Neuronal stem cell (in vitro differentiated cells): ENCODE results near the gene DLGAP4.
A peak's percentile ranks its signal among the peaks of the same experiment; 100 is the strongest.

Source experiments
- DNase-seq: peaks from one replicate; pipeline ENCODE4 v3.0.0-alpha.2; 2013; ENCODE audit warnings: low spot score
- H2AFZ ChIP-seq: one replicate; pipeline ENCODE4 v1.6.1; 2013; ENCODE audit warnings: mild to moderate bottlenecking, low read length, inconsistent platforms
- H2AK5ac ChIP-seq: 2 replicates; pipeline ENCODE4 v1.6.1; 2013; ENCODE audit warnings: low read depth, mild to moderate bottlenecking, inconsistent platforms, low read length, moderate library complexity, mixed read lengths
- H2BK120ac ChIP-seq: 2 replicates; pipeline ENCODE4 v1.6.1; 2013; ENCODE audit warnings: low read depth, mild to moderate bottlenecking, inconsistent platforms, low read length, moderate library complexity, mixed read lengths
- H2BK12ac ChIP-seq: one replicate; pipeline ENCODE4 v1.6.1; 2013; ENCODE audit warnings: low read length, inconsistent platforms
- H2BK15ac ChIP-seq: 2 replicates; pipeline ENCODE4 v1.6.1; 2013; ENCODE audit warnings: mild to moderate bottlenecking, low read length, inconsistent platforms, mixed read lengths
- H2BK5ac ChIP-seq: one replicate; pipeline ENCODE4 v1.6.1; 2013; ENCODE audit warnings: inconsistent platforms, mild to moderate bottlenecking, low read length, moderate library complexity
- H3K14ac ChIP-seq: one replicate; pipeline ENCODE4 v1.6.1; 2013; ENCODE audit warnings: low read length, inconsistent platforms
- H3K18ac ChIP-seq: 2 replicates; pipeline ENCODE4 v1.6.1; 2013; ENCODE audit warnings: low read length, inconsistent platforms
- H3K23ac ChIP-seq: 2 replicates; pipeline ENCODE4 v1.6.1; 2013; ENCODE audit warnings: low read depth, mild to moderate bottlenecking, mixed read lengths, low read length, inconsistent platforms; ENCODE audit not compliant: poor library complexity
- H3K27ac ChIP-seq: replicated peaks from 3 replicates; pipeline ENCODE4 v1.5.1; 2013; ENCODE audit warnings: low read length, inconsistent platforms
- H3K27me3 ChIP-seq, 3 experiments: 2 replicates each; pipeline ENCODE4 v1.6.1; 2013; ENCODE audit warnings: low read length in 3 of 3, mild to moderate bottlenecking in 2 of 3, inconsistent platforms in 1 of 3, low read depth in 1 of 3, mixed read lengths in 1 of 3, moderate library complexity in 1 of 3; ENCODE audit not compliant: control insufficient read depth in 3 of 3, insufficient read depth in 3 of 3
- H3K36me3 ChIP-seq, 2 donors: replicated peaks in 1 of 2; 2 replicates each; pipeline ENCODE4 v1.6.1; 2013; ENCODE audit warnings: low read length in 2 of 2; ENCODE audit not compliant: control insufficient read depth in 2 of 2, insufficient read depth in 2 of 2
- H3K4ac ChIP-seq: 2 replicates; pipeline ENCODE4 v1.6.1; 2013; ENCODE audit warnings: inconsistent platforms, mild to moderate bottlenecking, low read length, moderate library complexity
- H3K4me1 ChIP-seq, 2 donors: 1 replicate in 1 of 2; 2 replicates in 1 of 2; pipeline ENCODE4 v1.6.1; 2013; ENCODE audit warnings: low read length in 2 of 2, low read depth in 1 of 2; ENCODE audit not compliant: control insufficient read depth in 2 of 2, insufficient read depth in 1 of 2
- H3K4me2 ChIP-seq: one replicate; pipeline ENCODE4 v1.6.1; 2013; ENCODE audit warnings: mild to moderate bottlenecking, low read length, inconsistent platforms; ENCODE audit not compliant: insufficient read depth, poor library complexity, severe bottlenecking
- H3K4me3 ChIP-seq, 2 donors: 2 replicates each; pipeline ENCODE4 v1.5.1; 2013; ENCODE audit warnings: low read length in 2 of 2, mild to moderate bottlenecking in 2 of 2, inconsistent platforms in 1 of 2, moderate library complexity in 1 of 2
- H3K79me1 ChIP-seq: one replicate; pipeline ENCODE4 v1.6.1; 2013; ENCODE audit warnings: low read depth, mild to moderate bottlenecking, inconsistent platforms, low read length, moderate library complexity
- H3K9ac ChIP-seq: one replicate; pipeline ENCODE4 v1.6.1; 2013; ENCODE audit warnings: mild to moderate bottlenecking, low read depth, low read length, inconsistent platforms; ENCODE audit not compliant: poor library complexity
- H3K9me3 ChIP-seq, 2 donors: replicated peaks in 1 of 2; 2 replicates each; pipeline versions ENCODE3 to v1.6.1; 2013; ENCODE audit warnings: low read length in 2 of 2, mild to moderate bottlenecking in 2 of 2, inconsistent platforms in 1 of 2, low read depth in 1 of 2, mixed read lengths in 1 of 2, moderate library complexity in 1 of 2; ENCODE audit not compliant: control insufficient read depth in 2 of 2, insufficient read depth in 1 of 2
- H4K8ac ChIP-seq: one replicate; pipeline ENCODE4 v1.6.1; 2013; ENCODE audit warnings: low read depth, mild to moderate bottlenecking, inconsistent platforms, low read length, moderate library complexity
- H4K91ac ChIP-seq: one replicate; pipeline ENCODE4 v1.6.1; 2013; ENCODE audit warnings: low read length, low read depth, mild to moderate bottlenecking, inconsistent platforms; ENCODE audit not compliant: poor library complexity
- WGBS, 2 donors: extraction: QIAGEN DNeasy Blood & Tissue Kit; methylation state at CpG; one replicate each; pipeline ENCODE4 v1.1.7; 2013; ENCODE audit warnings: missing lambda C conversion rate in 2 of 2, mixed read lengths in 1 of 2; ENCODE audit not compliant: insufficient read length in 2 of 2, insufficient replicate concordance in 1 of 2; ENCODE audit errors: extremely low coverage in 2 of 2; 5-methylcytosine and 5-hydroxymethylcytosine counted together

Gene DLGAP4

DNA sequence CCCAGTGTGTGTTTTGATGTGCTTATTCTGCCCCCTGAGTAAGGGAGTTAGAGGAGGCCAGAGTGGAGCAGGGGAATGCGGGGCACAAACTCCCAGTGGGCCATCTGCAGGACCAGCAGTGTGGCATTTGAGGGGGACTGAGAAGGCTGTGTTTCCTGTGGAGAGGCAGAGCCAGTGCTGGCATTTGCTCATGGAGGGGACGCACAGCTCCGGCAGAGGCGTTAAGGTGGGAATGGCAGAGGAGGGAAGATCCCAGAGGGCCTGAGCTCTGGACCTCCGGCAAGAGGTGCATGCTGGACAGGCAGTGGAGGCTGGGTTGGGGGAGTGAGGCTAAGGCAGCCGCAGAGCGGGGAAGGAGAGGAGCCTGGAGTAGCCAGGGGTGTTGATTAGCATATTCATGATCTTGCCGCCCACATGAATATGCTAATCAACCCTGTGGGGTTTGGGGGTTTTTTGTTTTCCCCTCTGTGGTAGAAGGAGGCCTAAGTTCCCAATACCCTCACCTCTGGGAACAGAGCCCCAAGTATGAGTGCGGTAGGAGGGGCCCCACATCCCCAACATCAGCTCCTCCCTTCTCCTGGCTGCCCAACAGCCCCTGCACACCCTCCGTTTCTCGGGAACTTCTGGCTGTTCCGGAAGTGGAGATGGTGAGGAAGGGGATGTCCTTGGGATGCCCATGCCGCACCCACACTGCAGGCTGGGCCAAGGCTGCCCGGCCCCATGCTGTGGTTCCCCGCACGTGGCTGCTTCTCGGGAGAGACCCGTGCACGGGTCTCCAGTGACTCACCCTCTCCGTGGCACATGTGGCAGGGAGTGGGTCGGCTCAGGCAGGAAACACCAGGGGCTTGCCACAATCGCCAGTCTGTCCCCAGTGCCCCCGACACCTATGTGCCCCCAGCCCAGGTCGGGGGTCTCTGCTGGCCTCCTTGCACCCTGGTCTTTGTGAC, 33.8 kb downstream of the DLGAP4 start:
- no peak overlapping the region for H2BK12ac ChIP-seq
- H2AK5ac ChIP-seq, result no peak overlapping the region
- H4K91ac ChIP-seq, result no peak overlapping the region
- peaks cover 4% of the 10 kb centered on the region for H3K79me1 ChIP-seq
- H3K4me3 ChIP-seq, result no peak overlapping the region
- H3K9ac ChIP-seq, result peak overlapping the region; percentile 72
- peaks cover 0 to 36% (median 0%) of the 10 kb centered on the region in 3 experiments for H3K27me3 ChIP-seq
- H3K14ac ChIP-seq, result no peak overlapping the region
- no peak overlapping the region for H3K18ac ChIP-seq
- H3K23ac ChIP-seq, result no peak overlapping the region
- no peaks in the 10 kb centered on the region for H3K36me3 ChIP-seq
- no peak overlapping the region for H3K4me2 ChIP-seq
- no peak for DNase-seq
- H3K4me1 ChIP-seq, result peaks cover 0 to 1% of the 10 kb centered on the region in 2 donors
- WGBS, 2 donors, result no CpG with 5 or more reads among the region's 24 CpGs
- no peak overlapping the region for H2BK120ac ChIP-seq
- H2BK15ac ChIP-seq, result no peak overlapping the region
- no peaks in the 10 kb centered on the region for H3K9me3 ChIP-seq
- H2BK5ac ChIP-seq, result no peak overlapping the region
- no peak overlapping the region for H3K27ac ChIP-seq
- H4K8ac ChIP-seq, result no peak overlapping the region
- peak overlapping the region; percentile 40 for H2AFZ ChIP-seq
- no peak overlapping the region for H3K4ac ChIP-seq

DNA sequence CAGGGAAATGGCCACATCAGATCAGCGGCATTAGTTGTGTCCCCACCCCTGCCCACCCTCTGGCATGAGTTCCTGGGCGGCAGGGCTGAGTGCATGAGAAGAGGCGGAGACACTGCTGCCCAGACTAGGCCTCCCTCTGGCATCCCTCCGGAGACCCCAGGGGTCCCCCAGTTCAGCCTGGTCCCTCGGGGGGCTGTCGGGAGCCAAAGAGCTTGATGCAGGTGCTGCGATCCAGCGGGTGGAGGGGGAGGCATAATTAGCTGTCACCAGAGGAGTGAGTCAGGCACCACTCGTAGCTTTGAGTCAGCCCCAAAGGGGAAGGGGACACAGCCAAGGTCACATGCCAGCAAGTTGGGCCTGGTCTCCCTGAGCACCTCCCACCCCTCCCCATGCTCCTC, 34.5 kb downstream of the DLGAP4 start:
- no peak overlapping the region for H3K4me3 ChIP-seq
- no peak overlapping the region for H3K4me2 ChIP-seq
- no peak overlapping the region for H4K8ac ChIP-seq
- no peaks in the 10 kb centered on the region for H3K9me3 ChIP-seq
- no peak overlapping the region for H4K91ac ChIP-seq
- no peak overlapping the region for H2BK12ac ChIP-seq
- H3K27ac ChIP-seq, result no peak overlapping the region
- no peak overlapping the region for H2AK5ac ChIP-seq
- DNase-seq, result no peak
- no peak overlapping the region for H2BK15ac ChIP-seq
- H3K4me1 ChIP-seq, result peaks cover 0 to 1% of the 10 kb centered on the region in 2 donors
- H3K79me1 ChIP-seq, result peaks cover 4% of the 10 kb centered on the region
- WGBS, 2 donors, result no CpG with 5 or more reads among the region's 9 CpGs
- H3K14ac ChIP-seq, result no peak overlapping the region
- H3K18ac ChIP-seq, result no peak overlapping the region
- H3K23ac ChIP-seq, result no peak overlapping the region
- no peak overlapping the region for H2BK5ac ChIP-seq
- no peak overlapping the region for H3K4ac ChIP-seq
- no peak overlapping the region for H2BK120ac ChIP-seq
- H3K27me3 ChIP-seq, result peaks cover 0 to 30% (median 0%) of the 10 kb centered on the region in 3 experiments
- no peaks in the 10 kb centered on the region for H3K36me3 ChIP-seq
- H2AFZ ChIP-seq, result no peak overlapping the region
- no peak overlapping the region for H3K9ac ChIP-seq

DNA sequence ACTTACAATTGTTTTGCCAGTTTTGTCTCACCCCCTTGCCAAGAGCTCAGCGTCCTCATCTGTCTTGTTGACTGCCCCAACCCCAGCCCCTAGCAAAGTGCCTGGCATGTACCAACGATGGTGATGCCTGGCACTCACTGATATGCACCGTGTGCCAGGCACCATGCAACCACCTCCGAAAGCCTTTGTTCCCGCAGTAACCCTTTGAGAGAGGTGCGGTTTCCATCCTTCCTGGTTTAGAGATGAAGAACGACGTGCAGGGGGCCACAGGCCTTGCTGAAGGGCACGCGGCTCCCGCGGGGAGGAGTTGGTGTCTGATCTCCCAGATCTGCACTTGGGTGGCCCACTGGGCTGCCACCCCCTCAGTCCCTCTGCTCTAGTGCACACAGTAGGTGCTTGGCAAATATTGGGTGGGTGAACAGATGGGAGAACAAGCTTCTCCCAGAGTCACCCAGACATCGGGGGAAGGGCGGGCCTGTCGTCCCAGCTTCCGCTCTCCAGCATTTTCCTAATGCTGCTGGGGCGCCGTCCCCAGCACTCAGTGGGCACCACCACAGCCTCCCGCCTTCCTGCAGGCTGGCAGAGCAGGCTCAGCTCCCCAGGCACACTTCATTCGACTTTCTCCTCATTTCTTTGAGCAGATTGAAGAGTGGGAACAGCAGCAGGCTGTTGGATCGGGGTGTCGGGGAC, 35.3 kb downstream of the DLGAP4 start:
- Histone ChIP-seq H3K18ac (no peak overlapping the region), H3K79me1 (peaks cover 4% of the 10 kb centered on the region), H4K8ac (no peak overlapping the region), H2BK5ac (no peak overlapping the region), H3K9ac (peak overlapping the region; percentile 74), H3K36me3 (no peaks in the 10 kb centered on the region), H2AFZ (no peak overlapping the region), H3K4me3 (no peak overlapping the region), H2BK120ac (no peak overlapping the region), H2AK5ac (no peak overlapping the region), H3K4ac (no peak overlapping the region), H3K27ac (no peak overlapping the region), H2BK15ac (no peak overlapping the region), H3K27me3 (peaks cover 0 to 21% (median 0%) of the 10 kb centered on the region in 3 experiments), H4K91ac (no peak overlapping the region), H3K14ac (no peak overlapping the region), H2BK12ac (no peak overlapping the region), H3K4me1 (peaks cover 0 to 1% of the 10 kb centered on the region in 2 donors), H3K9me3 (no peaks in the 10 kb centered on the region), H3K4me2 (no peak overlapping the region), H3K23ac (no peak overlapping the region)
- no peak for DNase-seq
- no CpG with 5 or more reads among the region's 22 CpGs for whole genome bisulfite sequencing, 2 donors
